Fibroblast of villous mesenchyme (primary cell): ENCODE results near the gene DCC. TPM values are rescaled to one million over a fixed set of nuclear protein-coding genes. Genes with fewer than 3 reads are reported as not detected.

Experiments used
- DNase-seq: peaks from one replicate; pipeline ENCODE4 v3.0.0-alpha.2; 2010; ENCODE audit warnings: low read depth
- H3K4me3 ChIP-seq: 2 replicates; pipeline ENCODE4 v1.5.1; 2011; ENCODE audit warnings: low read depth, mild to moderate bottlenecking, low read length
- CTCF ChIP-seq: IDR thresholded peaks from 2 replicates; pipeline ENCODE4 v1.5.1; 2012; ENCODE audit warnings: low read depth, mild to moderate bottlenecking, low read length; ENCODE audit not compliant: insufficient read depth
- total RNA-seq: library from RNA; depleted of rRNA; stranded (reverse); fragments of >200 nt; gene quantifications from 2 replicates; pipeline ENCODE4 v1.2.3, GENCODE V29; 2012

DCC gene
- total RNA-seq, 1 donor = not detected

- no peak for TF ChIP-seq CTCF
- DNase-seq = no peak
- H3K4me3 ChIP-seq = no peak overlapping the region
Measured at GRCh38 chr18:53402670-53403069, 1062.7 kb downstream of the DCC start.

- no peak for TF ChIP-seq CTCF
- no peak for DNase-seq
Measured at GRCh38 chr18:53408271-53408670, 1068.3 kb downstream of the DCC start.

GRCh38 chr18:53411511-53411910 is 1071.5 kb downstream of the DCC start:
- TF ChIP-seq CTCF = no peak
- DNase-seq = no peak
- no peak overlapping the region for H3K4me3 ChIP-seq

More at GRCh38 chr18:53408271-53408670, 1068.3 kb downstream of the DCC start:
- no peak overlapping the region for H3K4me3 ChIP-seq

GRCh38 chr18:53417003-53417402 is 1077.0 kb downstream of the DCC start:
- DNase-seq = no peak
- no peak overlapping the region for H3K4me3 ChIP-seq
- TF ChIP-seq CTCF = no peak

- TF ChIP-seq CTCF = no peak
- no peak for DNase-seq
- H3K4me3 ChIP-seq = no peak overlapping the region
Measured at GRCh38 chr18:53421869-53422268, 1081.9 kb downstream of the DCC start.

- no peak for TF ChIP-seq CTCF
- H3K4me3 ChIP-seq = no peak overlapping the region
- DNase-seq = no peak
Measured at GRCh38 chr18:53422896-53423295, 1082.9 kb downstream of the DCC start.

GRCh38 chr18:53426666-53427184 is 1086.7 kb downstream of the DCC start:
- DNase-seq = no peak
- TF ChIP-seq CTCF = no peak
- no peak overlapping the region for H3K4me3 ChIP-seq
